ENCODE measurements around the gene RPL23.

- TF ChIP-seq CTCF (conservative IDR thresholded peaks at IDR 0.05; ENCODE audit: low read length) (no peak), EZH2phosphoT487 (IDR thresholded peaks at IDR 0.05; ENCODE audit: borderline replicate concordance, low read depth, low read length) (no peak)
Observed at GRCh38 chr17:38853292-38854219, at the start of gene RPL23.
